Vagina (tissue), 2 donors: Measurements from ENCODE around the gene COL25A1.

Experiments
- CTCF ChIP-seq, 3 experiments: fragments of 450-650 bp in 2 of 3; fragments of 200-600 bp in 1 of 3; sonication (generic) in 1 of 3; IDR thresholded peaks; one replicate each; pipeline ENCODE4 v1.5.1; 2017 to 2019; ENCODE audit warnings: antibody characterized with exemption in 3 of 3, mild to moderate bottlenecking in 2 of 3, moderate library complexity in 2 of 3
- POLR2A ChIP-seq, 2 donors: fragments of 450-650 bp; IDR thresholded peaks; one replicate each; pipeline ENCODE4 v1.6.1; 2017; ENCODE audit warnings: antibody characterized with exemption in 2 of 2, mild to moderate bottlenecking in 2 of 2, moderate library complexity in 2 of 2
- POLR2AphosphoS5 ChIP-seq, 2 donors: sonication (generic); formaldehyde crosslinking; IDR thresholded peaks; one replicate each; pipeline ENCODE4 v1.9.0; 2017; ENCODE audit warnings: antibody characterized with exemption in 2 of 2, mild to moderate bottlenecking in 2 of 2, low read depth in 1 of 2; ENCODE audit not compliant: insufficient read depth in 1 of 2

- TF ChIP-seq CTCF (IDR thresholded peaks at IDR 0.05) = no peak
- TF ChIP-seq POLR2A (IDR thresholded peaks at IDR 0.05) = no peak
- no peak for TF ChIP-seq POLR2AphosphoS5 (IDR thresholded peaks at IDR 0.05; ENCODE audit: insufficient read depth in 1 of 2, low read depth in 1 of 2)
Measured at GRCh38 chr4:109325698-109326097, 23.2 kb upstream of the COL25A1 start.
